ENCODE results near the gene RASAL2. TPM values are rescaled to one million over a fixed set of nuclear protein-coding genes. Genes with fewer than 3 reads are reported as not detected.
"Not testable (repeated sequence)": the region's sequence is repeated elsewhere in the genome, so short reads cannot be mapped to it uniquely, and the experiment has no call there.

The RASAL2 gene
- total and polyA plus RNA-seq, 2 of the 13 experiments (the other 11 are each of a cell fraction or from before 2014, with no cell fraction given): 5.4 to 5.9 TPM

DNA sequence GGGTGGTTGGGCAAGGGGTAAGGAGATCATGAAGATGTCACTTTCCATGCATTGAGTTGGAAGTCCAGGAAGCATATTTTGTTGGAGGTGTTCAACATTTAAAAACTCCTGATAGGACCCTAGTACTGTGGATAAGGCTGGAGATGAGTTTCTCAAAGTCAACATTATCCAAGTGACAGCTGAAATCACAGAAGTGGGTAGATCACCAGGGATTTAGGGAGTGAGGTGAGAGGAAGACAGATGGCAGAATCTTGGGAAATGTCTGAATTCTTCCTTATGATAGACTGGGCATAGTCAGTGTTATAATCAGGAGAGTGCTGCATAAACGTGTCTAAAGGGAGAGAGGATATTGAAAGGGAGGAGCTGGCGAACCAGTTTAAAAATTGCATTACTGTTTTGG is 5.3 kb upstream of the RASAL2 start (continued):
- TF ChIP-seq, protein P1, sequence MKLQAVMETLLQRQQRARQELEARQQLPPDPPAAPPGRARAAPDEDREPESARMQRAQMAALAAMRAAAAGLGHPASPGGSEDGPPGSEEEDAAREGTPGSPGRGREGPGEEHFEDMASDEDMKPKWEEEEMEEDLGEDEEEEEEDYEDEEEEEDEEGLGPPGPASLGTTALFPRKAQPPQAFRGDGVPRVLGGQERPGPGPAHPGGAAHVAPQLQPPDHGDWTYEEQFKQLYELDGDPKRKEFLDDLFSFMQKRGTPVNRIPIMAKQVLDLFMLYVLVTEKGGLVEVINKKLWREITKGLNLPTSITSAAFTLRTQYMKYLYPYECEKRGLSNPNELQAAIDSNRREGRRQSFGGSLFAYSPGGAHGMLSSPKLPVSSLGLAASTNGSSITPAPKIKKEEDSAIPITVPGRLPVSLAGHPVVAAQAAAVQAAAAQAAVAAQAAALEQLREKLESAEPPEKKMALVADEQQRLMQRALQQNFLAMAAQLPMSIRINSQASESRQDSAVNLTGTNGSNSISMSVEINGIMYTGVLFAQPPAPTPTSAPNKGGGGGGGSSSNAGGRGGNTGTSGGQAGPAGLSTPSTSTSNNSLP (IDR thresholded peaks at IDR 0.05; ENCODE audit: low read depth, low read length): no peak
- no peak for TF ChIP-seq ZNF781 (CRISPR knock-in tag; IDR thresholded peaks at IDR 0.05; ENCODE audit: borderline replicate concordance, not compliant biosample characterization)
- TF ChIP-seq MBNL3 (CRISPR knock-in tag; conservative IDR thresholded peaks at IDR 0.05): no peak

DNA sequence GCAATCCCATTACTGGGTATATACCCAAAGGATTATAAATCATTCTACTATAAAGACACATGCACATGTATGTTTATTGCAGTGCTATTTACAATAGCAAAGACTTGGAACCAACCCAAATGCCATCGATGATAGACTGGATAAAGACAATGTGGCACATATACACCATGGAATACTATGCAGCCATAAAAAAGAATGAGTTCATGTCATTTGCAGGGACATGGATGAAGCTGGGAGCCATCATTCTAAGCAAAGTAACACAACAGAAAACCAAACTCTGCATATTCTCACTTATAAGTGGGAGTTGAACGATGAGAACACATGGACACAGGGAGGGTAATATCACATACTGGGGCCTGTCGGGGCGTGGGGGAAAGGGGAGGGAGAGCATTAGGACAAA is 2.5 kb upstream of the RASAL2 start:
- not testable (repeated sequence) for H3K4me2 ChIP-seq (ENCODE audit: low read depth, low read length)

More for the DNA sequence above, 2.5 kb upstream of the RASAL2 start:
- H3K27me3 ChIP-seq (ENCODE audit: control insufficient read depth in 1 of 2, insufficient read depth in 2 of 2, low read length in 2 of 2); FAIRE-seq; H4K20me1 ChIP-seq (ENCODE audit: insufficient read depth, low read length); BruUV-seq (replicated peaks); CTCF ChIA-PET (ENCODE audit: low intra/inter-chr PET ratio, low total read pairs); POLR2A ChIA-PET; DNase-seq (ENCODE audit: low spot score); ATAC-seq; H3K36me3 ChIP-seq (replicated peaks in 1 of 2; ENCODE audit: control insufficient read depth in 1 of 2, insufficient read depth in 2 of 2, low read length in 2 of 2); in situ Hi-C loops (cut with HindIII; ENCODE audit: extremely low pct_ligation_motif_present, low pct_unique_long_range_greater_than_20kb); H3K9ac ChIP-seq (ENCODE audit: insufficient read depth, low read depth, low read length); H3K9me3 ChIP-seq (ENCODE audit: low read length); H2AFZ ChIP-seq (ENCODE audit: low read length); H3K27ac ChIP-seq (ENCODE audit: extremely low read length, insufficient read depth, low read length); H3K4me3 ChIP-seq (replicated peaks in 1 of 3; ENCODE audit: insufficient read depth in 1 of 3, low read depth in 2 of 3, low read length in 3 of 3): not testable (repeated sequence)
- peaks cover 20% of the 10 kb centered on the region for H3K79me2 ChIP-seq (ENCODE audit: insufficient read depth, low read length)
- intact Hi-C loops (cut with micrococcal nuclease; ENCODE audit: unreplicated experiment): loop anchor here (10.0 kb wide), 1 partner anchor 193 kb away; no protein-coding TSS in a partner anchor
- H3K4me1 ChIP-seq (ENCODE audit: insufficient read depth, low read length): peaks cover 42% of the 10 kb centered on the region
- WGBS (ENCODE audit: low lambda C conversion rate): 90% methylated on average over 4 of the region's 4 CpGs

Data from HepG2 (cell line).